Renal cortical epithelial cell (primary cell): ENCODE results near the gene BRD9. TPM values are rescaled to one million over a fixed set of nuclear protein-coding genes. Genes with fewer than 3 reads are reported as not detected.
"Not testable (repeated sequence)": the region's sequence is repeated elsewhere in the genome, so short reads cannot be mapped to it uniquely, and the experiment has no call there.

ENCODE experiments used
- DNase-seq: peaks from one replicate; pipeline ENCODE4 v3.0.0-alpha.2; 2011; ENCODE audit warnings: low read depth
- total RNA-seq: library from RNA; depleted of rRNA; stranded (reverse); fragments of >200 nt; gene quantifications from 2 replicates; pipeline ENCODE4 v1.2.3, GENCODE V29; 2014

BRD9 gene
- total RNA-seq, 1 donor from 2014 or later: 45.4 TPM

DNA sequence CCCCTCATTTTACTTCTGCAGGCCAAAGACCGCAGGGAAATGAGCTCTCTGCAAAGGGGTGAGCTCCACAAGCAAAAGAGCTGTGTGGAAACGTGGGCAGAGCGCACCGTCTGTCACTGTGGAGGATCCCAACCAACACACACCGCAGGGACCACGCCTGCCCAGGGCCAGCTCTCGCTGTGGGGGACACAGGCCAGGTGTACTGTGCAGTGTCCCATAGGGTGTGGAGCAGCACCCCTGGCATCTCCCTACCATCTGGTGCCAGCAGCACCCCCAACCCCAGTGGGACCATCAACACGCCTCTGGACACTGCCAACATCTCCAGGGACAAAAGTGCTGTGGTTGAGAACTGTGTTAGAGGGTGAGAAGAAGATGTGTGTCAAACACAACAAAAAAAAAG lies 13.9 kb downstream of the BRD9 start:
- DNase-seq: not testable (repeated sequence)

DNA sequence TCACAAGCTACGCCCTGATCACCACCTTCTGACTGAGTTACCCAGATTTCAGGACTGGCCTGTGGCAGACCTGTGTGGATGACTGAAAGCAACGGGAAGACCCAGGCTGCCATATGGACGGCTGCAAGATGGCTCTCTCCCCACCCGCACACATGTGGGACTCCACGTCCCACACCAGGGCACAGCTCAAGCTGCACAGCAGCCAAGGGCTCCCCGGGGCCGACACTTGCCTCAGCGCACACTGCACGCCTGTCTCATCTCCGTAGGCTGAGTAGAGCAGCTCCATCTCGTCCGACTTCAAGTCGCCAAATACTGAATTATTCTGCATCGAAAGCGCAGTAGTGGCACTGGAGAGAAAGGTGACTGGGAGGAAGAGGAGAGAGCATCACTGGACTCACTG lies 14.5 kb downstream of the BRD9 start:
- no peak for DNase-seq

DNA sequence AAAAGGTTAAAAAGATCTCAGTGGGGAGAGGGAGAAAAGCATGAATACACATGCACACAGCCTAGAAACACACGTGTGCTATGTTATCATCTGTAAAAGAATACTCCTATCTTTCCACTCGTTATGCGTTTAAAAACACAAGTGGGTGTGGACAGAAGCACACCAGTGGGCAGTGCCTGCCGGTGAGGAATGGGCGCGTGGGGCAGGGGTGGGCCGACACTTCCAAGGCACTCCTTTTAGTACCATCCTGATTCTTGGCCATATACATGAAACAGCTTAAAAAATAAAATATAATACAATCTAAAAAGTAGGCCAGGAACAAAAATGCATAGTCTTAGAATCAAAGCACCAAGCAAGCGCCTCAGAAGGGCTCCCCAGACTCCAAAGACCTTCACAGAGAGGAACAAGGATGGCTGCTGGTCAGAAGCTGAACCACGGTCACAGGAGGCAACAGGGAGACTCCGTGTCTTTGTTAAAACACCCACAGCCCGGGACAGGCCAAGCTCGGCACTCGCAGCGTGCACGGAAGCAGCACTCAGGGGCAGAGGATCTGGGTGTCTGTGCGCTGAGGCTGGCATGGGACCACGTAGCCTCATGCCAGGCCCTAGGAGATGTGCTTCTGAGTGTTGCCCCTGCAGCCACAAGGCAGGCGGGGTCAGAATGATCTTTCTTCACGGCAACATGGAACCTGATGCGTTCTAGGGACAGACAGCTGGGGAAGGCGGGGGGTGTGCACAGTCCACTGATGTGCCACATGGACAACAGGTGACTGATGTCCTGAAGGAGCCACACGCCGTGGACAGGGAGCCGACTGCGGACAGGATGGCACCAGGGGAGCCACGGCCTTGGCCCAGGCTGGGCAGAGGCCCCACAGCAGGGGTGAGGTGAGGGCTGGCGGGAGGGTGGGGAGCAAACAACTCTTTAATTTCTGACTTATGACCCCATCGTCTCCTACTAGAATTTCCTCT lies 15.9 kb downstream of the BRD9 start:
- no peak for DNase-seq

DNA sequence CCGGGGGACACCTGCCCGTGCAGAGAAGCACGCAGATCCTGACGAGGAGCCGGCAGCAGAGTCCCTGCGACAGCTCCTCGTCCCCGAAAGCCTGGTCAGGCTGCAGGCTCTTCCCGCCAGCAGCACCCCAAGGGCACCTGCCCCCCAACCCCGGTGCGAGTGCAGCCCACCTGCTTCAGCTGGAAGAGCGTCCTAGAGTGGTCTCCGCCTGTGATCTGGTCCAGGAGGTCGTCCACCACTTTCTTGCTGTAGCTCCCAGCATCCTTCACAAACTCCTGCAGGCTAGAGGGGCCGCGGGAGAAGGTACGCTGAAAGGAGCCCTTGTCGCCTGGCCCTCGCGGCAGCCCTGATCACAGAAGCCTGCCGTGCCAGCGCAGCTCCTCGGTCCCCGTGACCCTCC lies 16.7 kb downstream of the BRD9 start:
- DNase-seq: no peak

DNA sequence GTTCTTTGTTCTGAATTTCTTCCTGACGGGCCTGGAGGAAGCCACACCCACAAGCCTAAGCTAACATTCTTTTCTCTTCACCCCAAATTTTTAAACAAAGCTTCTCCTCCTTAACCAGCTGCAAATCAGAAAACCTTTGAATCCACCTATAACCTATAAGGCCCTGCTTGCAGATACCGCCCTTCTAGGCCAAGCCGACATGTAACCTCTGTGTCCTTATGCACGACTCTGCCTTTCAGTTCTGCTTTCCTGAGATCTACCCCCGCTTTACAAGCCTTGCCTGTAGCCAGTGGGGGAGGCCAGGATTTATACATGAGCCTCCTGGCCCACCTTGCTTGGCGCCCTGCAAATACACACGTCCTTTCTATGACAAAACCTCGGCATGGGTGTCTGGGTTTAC lies 19.3 kb downstream of the BRD9 start:
- DNase-seq: no peak

DNA sequence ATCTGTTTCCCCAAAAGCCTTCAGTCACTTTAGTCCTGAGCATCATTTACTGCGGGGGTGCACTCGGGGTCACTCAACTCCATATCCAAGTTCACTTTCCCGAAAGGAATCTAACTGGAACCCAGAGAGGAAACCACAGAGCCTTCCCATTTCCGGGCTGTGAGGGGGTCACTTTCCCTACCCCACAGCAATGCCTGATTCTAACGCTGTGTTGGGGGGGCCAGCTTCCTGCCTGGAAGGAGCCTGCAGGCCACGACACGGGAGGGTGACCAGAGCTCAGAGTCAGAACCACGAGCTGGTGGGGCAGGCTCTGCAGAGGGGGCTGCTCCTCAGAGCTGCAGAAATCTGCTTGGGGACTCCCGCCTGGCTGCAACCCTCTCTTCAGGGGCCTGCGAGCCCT lies 20.3 kb downstream of the BRD9 start:
- DNase-seq: no peak

DNA sequence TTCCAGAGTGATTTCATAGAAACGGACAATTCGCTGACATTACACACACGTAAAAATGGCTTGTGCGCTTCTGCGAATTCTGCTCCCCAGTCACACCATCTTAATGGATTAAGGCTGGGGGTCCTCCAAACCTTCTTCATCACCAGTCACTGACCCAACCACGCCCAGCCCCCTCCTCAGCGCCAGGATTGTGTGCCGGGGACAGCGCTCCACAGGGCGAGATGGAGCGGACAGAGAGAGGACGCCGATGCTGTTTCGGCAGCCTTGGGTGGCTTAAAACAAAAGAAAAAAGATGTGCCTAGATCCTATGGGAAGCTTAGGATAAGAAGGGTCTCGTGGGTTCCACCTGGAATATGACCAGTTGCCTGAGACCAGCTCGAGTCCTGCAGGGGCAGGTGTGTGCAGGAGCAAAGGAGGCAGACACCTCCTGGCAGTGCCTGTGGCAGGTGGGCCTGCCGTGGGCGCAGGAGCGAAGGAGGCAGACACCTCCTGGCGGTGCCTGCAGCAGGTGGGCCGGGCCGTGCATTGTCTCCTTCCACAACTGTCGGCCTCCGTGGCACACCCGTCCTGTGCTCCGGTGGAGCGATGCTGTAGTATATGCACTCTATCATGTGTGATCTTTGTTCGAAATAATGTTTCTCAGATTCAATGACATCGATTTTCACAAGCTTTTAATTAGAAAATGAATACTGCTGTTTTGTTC lies 20.9 kb downstream of the BRD9 start:
- DNase-seq: no peak

DNA sequence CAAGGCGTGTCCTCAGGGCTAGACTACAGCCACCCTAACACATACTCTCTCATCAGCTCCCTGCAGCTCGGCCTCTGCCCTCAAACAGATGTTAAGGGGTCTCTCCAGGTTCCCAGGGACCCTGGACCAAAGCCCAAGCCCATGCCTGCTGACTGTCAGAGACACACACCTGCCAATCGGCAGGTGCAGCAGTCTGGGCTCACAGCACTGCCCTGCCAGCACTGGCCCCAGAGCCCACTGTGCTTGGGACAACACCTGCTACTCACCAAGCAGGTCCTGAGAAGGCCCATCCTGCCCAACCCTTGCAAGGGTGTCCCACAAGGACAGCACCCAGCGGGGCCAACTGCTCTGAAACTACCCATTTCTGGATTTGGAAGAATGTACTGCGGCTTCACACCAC lies 21.6 kb downstream of the BRD9 start:
- no peak for DNase-seq

DNA sequence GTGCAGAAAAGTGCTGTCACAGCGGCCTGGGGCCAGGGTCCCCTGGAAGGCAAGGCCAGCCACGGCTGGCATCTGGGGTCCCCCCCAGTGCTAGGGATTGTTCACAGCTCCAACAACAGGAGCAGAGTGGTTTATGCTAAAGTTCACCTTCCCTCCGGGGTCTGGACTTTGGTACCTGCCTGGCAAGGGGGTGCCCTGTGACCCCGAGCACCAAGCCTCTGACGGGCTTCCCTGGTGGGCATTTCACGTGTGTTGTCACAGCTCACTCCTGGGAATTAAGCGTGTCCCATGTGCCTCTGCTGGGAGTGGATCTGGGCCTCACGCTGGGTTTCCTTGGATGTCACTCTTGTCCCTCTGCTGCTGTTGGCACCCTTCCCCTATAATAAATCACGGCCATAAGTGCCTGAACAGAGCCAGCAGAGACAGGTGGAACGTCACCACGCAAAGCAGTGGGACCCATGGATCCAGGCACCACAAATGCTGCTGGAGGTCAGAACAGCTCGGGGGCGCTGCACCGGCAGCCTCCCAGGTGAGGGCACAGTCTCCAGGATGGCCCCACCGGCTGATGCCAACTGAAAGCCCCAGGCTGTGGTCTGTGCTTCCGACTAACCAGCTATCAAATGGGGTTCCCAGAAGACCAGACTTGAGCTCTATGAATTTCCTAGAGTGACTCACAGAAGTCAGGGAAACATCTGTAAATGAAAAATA lies 24.0 kb downstream of the BRD9 start:
- no peak for DNase-seq

DNA sequence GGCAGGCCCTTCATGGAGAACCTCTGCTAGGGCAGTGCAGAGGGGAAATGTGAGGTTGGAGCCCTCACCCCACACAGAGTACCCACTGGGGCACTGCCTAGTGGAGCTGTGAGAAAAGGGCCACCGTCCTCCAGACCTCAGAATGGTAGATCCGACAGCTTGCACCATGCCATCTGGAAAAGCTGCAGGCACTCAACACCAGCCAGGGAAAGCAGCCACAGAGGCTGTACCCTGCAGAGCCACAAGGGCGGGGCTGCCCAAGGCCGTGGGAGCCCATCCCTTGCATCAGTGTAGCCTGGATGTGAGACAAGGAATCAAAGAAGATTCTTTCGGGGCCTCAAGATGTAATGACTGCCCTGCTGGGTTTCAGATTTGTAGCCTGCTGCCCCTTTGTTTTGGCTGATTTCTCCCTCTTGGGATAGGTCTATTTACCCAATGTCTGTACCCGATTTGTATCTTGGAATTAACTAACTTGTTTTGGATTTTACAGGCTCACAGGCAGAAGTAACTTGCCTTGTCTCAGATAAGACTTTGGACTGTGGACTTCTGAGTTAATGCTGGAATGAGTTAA lies 25.2 kb downstream of the BRD9 start:
- no peak for DNase-seq

DNA sequence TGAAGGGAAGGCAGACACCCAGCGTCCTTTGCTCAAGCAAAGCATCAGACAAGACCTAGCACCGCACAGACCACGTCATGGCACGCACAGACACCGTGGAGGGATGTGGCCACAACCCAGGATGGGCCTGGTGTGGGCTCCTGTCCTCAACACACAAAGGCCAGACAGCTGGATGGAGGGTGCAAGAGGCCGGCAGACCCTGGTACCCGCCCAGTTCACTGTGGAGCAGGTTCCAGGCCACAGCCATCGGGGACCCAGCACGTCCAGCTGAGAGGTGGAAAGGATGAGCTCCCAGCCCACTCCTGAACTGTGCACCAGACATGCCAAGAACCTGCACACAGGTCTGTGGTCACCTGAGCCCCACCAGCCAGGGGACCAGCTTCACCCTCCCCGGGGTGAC lies 26.8 kb downstream of the BRD9 start:
- no peak for DNase-seq

DNA sequence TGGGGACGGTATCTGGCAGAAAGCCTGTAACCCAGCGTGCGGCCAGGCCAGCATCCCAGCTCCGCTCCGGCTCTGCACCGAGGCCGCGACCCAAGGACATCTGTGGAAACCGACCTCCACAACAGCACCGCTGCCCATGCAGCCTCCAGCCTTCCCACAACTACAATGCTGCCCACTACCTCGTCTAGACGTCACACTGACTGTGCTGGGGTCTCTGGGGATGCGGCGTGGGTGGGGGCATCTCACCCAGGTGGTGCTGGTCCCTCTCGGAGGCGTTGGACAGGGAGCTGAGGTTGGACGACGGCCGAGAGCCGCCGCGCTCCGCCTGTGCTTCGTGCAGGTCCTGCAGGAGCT lies 27.5 kb downstream of the BRD9 start:
- no peak for DNase-seq

DNA sequence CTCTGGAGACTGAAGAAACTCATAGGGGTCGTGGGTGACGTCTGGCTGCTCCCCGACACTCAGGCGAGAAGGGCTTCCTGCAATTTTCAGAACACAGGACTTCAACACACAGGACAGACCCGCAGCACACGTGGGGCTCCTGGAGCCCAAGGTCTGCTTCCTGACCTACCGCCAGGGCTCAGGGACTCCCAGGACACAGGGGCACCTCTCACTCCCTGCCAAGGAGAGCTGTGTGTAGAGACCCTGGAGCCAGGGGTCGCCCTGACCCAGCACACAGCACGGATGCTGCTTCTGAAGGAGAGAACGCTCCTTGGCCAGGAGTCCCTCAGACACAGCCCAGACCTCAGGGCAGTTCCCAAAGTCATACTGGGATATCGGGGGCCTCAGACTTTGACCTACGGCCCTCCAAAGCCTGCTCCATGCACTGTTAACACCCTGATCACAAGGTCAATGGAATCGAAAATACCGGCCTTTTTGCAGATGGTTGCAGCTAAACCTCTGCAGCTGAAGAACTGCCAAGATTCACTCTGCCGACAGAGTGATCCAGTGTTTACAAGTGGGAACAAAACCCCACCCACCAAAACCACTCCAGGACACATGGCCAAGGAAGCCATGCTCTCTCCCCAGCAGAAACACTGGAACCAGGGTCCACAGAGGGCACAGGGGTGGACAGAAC lies 28.0 kb downstream of the BRD9 start:
- DNase-seq: no peak

DNA sequence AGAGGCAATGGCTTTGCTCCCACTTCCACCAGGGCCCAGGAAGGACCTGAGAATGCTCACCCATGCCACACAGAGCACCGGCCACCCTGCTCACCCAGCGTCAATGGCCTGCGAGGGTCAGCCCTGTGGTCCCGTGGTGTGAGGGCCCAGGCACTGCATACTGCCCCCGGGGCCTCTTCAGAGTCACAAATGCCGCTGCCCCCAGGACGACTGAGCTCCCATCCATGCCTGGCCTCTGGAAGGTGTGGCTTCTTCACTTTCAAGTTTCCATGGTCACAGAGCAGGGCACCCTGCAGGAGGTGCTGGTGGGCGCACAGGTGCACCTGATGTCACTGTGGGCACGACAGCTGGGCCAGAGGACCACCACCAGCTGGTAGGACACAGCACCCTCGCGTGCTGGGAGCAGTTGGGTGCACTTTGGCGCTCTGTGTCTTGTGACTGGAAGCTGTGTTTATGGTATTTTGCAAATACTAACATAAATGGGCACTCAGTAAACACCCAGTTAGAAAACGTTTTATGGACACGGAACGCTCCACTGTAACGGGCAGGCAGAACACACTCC lies 29.3 kb downstream of the BRD9 start:
- no peak for DNase-seq

DNA sequence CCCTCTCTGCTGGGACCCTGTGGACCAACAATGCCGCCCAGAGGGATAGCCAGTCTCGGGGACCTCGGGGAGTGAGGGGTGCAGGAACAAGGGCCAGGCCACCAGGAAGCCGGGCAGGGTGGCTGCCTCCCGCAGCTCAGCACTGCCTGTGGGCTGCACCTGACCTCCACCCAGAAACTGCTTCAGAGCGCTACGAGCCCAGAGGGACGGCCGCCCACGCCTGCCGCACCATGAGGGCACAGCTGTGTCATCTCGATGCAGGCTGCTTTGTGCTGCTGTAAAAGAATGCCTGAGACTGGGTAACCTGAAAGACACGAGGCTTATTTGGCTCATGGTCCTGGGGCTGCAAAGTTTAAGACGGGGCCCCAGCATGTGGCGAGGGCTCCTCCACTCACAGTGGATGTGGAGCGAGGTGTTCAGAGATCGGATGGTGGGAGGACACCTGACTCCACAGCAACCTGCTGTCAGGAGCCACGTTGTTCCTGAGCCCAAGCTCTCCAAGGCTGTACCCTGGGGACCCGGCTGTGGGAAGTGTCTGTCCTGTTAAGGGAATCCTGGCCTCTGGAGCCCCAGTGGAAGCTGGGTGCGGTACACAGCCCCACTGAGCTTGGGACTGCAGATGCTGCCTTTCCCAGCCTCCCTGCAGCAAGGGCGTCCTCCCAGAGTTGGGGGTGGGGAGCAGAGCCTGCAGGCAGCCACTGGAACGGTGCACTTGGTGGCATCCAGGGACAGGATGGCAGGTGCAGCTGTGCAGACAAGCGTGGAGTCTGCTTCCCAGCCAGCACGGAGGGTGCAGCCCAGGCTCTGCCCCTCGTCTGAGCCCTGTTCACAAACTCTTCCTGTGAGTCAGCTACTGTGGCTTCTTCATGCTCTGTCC lies 30.0 kb downstream of the BRD9 start:
- peak; percentile 8 for DNase-seq

DNA sequence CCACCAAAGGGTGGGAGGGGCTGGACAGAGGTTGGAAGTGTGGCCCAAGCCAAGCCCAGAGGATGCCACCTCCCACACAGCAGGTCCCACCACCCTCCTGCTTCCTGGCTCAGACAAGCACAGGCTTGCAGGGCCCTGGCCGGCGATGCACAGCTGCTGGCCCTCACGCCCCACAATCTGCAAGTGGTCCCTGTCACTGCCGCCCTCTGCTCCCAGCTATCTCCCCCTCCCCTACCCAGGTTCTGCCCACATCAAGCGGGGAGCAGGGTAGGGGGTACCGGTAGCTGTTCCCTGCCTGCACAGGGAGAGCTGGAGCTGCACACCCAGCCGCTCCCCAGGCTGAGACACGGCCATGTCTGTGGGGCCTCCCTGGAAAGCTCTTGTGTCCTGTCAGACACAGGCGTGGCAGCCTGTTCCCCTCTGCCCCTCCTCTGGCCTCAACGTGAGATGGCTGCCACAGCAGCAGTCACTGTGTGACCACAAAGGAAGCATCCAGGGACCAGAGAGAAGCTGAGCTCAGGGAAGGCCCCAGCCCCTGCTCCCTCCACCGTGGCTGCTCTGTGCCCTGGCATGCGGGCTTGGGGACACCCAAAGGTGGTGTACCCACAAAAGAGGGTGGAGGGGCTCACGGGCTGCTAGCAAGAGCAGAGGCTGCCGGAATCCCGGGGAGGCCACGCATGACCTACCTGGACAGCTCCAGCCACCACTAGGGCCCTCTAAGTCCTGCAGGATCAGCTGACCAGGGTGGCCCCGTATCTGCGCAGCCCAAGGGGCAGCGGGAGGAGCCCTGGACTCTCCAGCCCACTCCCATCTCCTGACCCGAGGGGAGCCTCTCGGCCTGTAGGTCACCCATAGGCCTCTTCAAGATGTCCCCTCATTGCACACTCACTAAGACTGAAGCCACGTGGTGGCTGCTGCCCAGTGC lies 30.9 kb downstream of the BRD9 start:
- DNase-seq: no peak

DNA sequence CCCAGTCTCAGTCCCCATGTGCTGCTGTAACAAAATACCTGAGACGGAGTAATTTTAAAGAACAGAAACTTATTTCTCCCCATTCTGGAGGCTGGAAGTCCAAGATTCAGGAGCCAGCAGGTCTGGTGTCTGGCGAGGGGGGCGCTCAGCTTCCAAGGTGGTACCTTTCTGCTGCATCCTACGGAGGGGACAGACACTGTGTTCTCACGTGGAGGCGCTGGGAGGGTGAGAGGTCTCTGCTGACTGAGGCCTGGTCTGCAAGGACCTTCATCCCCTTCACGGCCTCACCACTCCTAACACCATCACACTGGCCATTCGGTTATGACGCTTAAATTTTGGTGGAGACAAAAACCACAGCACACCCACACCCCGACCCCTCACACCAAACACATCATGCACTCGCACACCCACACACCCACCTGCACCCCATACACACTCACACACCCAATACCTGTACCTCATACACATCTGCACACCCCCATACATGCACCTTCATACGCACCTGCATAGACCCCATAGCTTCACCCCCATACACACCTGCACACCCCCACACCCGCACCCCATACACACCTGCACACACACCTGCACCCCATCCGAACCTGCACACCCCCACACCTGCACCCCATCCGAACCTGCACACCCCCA lies 32.0 kb downstream of the BRD9 start:
- DNase-seq: no peak

DNA sequence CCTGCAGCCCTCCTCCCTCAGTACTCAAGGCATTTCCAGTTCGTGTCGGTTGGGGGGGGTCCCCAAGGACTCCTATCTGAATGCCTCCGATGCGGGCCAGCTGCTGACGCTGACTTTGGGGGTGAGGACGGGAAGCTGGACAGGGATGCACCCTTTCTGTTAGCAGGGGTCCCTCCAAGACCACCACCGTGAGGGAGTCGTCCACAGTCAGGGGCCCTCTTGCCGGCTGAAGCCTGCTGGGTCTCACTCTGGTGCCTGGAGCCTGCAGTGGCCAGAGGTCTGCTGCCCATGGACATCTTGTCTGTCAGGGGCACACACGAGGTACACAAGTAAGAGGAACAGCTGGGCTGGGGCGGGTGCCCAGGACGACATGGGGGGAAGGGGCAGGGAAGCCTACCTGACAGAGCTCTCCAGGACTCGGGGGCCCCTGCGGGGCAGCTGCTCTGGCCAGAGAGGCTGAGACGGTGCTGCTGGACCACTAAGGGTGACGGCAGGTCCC lies 32.8 kb downstream of the BRD9 start:
- DNase-seq: no peak

DNA sequence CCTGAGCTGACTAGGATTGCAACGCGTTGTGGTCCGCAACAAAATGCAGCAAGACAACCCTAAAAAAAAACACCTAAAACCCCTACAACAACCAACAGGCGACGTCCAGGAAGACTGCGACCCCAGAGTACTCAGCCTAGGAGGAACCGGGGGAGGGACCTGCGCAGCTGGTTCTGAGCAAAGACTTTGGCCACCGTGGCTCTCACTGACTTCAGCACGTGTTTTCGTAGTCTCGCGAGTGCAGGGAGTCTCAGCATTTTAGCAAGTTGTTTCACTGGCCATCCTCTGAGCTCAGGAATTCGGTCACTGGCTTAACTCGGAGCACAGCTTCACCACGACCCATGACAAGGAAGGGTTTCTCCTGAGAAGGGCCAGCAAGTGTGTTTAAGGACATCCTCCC lies 33.2 kb downstream of the BRD9 start:
- no peak for DNase-seq
